Measurements from ENCODE around the gene TST.
"Not testable (repeated sequence)": the region's sequence is repeated elsewhere in the genome, so short reads cannot be mapped to it uniquely, and the experiment has no call there.

Gene TST

DNA sequence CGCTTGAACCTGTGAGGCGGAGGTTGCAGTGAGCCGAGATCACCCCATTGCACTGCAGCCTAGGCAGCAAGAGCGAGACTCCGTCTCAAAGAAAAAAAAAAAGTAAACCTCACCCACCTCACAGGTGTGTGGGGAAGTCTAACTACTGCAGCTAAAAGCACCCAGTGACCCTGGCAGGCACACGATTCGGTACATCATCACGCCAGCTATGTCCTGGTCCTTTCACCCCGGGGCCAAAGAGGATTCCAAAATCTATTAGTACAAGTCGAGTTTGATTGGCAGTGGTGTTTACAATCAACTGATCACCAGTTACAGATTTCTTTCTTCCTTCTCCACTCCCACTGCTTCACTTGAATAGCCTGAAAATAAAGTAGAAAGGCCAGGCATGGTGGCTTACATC is 6.3 kb downstream of the TST start:
- no peak for DNase-seq

DNA sequence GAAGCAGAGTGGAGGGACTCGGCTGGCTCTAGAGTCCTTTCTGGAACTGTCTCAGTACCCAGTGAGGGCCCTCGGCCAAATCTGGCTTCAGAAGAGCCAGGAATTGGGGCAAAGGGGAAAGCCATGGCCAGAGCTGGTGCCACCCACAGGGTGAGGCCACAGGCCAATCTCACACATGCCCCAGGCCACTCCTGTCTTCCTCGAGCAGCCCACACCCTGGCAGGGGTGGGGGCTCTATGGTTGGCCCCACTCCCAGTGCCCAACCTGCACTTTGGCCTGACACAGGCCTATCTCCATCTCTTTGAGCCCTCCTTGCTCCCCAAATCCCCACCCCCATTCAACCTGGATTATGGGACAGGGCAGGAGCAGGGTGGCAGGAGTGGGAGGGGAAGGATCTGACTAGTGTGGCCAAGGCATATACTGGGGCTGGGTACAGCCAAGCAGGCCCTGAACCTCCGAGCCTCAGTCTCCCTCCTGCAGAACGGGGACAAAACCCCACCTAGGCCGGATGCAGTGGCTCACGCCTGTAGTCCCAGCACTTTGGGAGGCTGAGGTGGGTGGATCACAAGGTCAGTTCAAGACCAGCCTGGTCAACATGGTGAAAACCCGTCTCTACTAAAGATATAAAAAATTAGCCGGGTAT is 6.9 kb downstream of the TST start:
- no peak for DNase-seq

DNA sequence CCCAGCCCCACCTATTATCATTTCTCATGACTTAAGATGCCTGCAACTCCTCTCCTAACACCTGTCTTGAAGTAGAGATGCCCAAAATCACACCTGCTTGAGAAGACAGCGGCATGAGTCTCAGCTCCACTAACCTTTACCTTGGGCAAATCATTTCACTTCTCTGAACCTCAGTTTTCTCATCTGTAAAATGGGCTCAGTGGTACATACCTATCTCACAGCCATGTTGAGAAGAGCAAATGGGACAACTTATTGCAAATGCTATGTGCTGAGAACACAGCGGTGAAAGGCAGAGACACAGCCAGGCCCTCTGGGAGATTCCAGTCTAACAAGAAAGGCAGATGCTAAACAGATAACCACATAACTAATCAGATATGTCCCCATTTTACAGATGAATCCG is 7.8 kb downstream of the TST start:
- DNase-seq, result no peak

DNA sequence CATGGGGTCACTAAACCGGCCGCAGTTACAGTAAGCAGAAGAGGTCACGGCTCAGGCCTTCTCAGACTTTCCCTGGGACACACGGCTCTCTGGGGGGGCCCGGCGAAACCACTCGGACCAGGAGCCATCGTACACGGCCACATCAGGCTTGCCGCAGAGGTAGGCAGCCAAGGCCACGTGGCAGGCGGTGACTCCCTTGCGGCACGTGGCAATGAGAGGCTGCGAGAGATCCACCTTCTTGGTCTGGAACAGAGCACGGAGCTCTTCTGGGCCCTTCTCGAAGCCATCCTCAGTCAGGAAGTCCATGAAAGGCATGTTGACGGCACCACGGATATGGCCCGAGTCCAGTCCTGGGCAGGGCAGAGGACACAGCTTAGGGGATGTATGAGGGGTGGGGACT is 8.3 kb downstream of the TST start:
- no peak for DNase-seq

DNA sequence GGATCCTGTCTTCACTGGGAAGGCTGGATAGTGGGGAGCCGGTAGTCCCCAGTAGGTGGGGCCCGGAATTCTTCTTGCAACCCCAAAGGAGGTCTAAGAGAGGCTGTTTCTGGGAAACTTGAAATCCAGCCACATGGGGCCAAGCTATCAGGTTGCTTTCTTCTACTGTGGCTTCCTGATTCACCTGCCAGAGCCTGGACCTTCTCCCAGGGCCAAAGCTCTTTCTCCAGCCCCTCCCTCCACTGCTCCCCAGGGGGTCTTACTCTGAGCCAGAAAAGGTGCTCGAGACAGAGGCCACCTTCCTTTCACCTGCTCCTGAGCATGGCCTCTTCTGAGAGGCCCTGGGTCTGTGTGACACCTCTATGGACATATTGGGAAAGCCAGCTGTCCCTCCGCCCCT is 9.1 kb downstream of the TST start:
- DNase-seq, result no peak

DNA sequence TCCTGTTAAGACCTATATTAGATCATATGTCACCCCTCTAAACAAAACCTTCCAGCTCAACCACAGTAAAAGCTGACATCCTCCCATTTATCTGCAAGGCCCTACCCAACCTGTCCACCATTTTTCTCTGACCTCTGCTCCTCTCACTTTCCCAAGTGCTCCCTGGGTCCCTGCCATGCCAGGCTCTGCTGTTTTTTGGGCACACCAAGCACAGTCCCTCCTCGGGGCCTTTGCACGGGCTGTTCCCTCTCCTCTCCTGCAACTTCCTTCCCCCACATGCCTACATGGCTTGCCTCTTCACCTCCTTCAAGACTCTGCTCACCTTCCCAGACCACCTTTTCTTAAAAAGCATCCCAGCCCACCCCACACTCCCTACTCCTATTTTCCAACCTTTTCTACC is 9.8 kb downstream of the TST start:
- no peak for DNase-seq

DNA sequence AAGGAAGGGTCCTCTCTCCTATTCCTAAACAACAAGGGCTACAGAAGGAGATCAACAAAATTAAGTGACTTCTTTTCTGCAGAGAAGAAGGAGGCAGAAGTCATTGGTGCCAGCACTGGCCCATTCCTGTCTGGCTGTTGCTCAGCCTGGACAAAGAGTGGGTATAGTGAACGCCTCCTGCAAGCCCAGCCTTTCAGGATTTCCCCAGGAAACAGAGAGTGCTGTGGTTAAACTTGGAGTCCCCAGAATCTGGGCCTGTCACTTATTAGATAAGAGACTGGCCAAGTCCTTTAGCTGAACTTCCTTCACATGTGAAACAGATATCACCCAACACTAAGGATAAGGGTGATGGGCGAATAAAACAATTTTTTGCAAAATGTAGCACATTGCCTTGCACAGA is 10.9 kb downstream of the TST start:
- no peak for DNase-seq

DNA sequence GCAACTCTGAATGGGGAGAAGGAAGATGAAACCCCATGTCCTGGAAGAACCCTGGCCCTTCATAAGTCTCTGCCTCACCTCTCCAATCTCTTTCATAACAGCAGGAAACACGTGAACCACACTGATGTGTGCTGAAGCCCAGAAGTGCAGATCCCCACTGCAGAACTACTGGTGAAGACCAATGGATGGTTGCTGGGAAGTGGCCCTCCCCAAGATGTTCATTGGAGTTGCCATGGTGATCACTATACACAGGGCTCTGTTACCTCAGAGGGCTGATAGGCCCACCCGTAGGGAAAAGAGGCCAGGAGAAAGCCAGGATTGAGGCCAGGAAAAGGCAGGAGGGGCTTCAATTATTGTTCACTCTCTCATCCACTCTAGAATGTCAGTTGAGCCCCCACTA is 11.6 kb downstream of the TST start:
- DNase-seq, result no peak

DNA sequence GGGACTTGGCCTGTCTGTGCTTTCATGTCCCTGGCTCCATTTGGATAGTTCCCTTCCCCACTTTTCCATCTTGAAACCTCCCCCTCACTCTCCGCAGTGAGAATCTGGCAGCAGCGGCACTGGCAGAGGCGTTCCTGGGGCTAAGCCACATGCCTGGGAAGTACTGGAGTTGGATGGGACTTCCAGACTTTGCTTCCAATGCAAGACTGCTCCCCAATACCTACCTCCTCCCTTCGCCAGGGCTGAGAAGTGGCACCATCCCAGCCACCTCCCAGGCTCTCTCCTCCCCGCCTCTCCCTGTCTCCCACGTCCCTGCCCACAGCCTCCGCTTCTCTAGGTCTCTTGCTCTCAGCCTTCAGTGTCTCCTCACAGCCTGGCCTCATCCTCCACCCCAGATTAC is 16.6 kb downstream of the TST start:
- DNase-seq, result no peak

DNA sequence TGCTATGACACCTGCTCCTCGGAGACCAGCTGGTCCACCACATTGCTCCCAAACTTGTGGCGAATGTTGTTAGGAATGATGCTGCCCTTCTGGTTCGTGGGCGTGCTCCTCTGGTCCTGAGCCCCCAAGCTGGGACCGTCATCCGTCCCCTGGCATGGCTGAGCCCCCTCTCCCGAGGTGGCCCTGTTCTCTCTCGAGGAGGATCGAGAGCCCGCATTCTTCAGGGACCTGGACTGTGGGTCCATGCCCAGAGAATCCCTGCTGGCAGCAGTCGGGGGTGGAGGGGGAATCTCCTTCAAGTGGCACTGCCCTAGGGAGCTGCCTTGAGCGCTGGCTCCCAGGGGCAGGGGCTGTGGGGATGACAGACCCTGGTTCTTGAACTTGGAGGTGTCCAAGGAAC is 17.4 kb downstream of the TST start:
- DNase-seq, result no peak

DNA sequence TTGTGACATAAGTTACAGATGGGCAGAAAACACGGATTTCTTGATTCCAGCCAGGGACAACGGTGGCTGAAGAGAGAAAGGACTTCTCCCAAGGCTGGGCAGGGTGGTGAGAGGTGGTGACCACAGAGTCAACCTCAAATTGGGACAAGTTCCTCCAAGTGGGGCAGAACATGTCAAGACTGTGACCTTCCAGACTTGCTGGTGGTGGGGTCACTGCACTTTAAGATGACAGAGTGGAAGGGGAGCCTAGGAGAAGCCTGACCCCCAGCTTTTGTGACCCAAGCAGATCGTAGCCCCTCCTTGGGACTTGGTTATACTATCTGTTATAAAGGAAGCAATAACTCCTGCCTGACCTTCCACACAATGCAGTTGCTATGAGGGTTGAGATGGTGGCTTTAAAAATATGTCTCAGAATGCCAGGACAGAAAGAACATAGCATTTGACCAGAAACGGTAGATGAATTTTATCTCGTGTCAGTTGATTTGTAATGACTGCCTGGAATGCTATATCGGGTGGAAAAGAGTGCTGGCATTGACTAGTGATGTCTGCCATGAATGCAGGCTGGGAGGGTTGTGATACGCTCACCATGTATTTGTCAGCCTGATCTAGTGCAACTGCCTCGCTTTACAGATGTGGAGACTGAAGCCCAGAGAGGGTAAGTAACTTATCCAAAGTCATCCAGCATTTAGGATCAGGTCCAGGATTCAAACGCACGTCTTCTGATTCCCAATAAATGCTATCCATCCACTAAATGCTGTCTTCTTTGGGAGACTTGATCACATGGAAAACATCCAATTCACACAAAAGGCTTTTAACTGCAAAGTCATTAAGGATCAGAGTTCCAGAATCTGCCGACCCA is 18.3 kb downstream of the TST start:
- no peak for DNase-seq

DNA sequence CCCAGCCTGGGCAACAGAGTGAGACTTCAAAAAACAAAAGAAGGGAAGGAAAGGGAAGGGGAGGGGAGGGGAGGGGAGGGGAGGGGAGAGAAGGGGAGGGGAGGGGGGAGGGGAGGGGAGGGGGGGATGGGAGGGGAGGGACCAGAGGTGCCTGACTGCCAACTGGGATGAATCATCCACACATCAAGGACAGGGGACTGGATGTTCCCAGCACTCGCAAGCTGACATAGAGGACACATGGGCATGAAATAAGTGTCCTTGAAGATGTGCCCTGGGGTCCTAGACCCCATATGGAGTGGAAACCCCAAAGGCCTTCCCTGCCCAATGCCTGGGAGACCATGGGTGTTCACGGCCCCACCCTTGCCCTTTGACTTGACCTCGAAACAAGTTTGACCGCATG is 19.8 kb downstream of the TST start:
- DNase-seq, result no peak

DNA sequence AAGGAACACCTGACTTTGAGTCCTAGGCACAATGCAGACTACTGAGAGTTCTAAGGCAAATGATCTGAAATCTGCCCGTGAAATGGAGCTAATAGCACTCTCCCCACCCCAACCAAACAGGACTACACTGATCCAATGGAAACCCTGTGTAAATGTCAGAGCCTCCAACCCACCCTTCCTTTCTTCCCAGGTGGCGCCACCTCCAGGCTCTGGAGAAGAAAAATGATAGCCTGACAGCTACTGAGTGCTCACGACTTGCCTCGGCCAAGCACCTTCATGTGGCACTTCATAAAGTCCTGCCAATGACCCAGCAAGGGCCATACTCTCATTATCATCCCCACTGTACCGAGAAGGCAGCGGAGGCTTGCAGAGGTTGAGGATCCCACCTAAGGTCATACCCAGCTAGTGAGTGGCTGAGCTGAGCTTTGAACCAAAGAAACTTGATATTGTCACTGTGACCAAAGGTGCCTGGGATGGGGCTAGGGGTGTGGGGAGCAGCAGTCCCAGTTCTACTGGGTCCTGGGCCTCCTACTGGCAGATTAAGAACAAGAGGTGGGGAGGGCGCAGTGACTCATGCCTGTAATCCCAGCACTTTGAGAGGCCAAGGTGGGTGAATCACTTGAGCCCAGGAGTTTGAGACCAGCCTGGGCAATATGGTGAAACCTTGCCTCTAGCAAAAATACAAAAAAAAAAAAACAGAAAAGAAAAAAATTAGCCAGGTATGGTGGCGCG is 20.5 kb downstream of the TST start:
- no peak for DNase-seq

DNA sequence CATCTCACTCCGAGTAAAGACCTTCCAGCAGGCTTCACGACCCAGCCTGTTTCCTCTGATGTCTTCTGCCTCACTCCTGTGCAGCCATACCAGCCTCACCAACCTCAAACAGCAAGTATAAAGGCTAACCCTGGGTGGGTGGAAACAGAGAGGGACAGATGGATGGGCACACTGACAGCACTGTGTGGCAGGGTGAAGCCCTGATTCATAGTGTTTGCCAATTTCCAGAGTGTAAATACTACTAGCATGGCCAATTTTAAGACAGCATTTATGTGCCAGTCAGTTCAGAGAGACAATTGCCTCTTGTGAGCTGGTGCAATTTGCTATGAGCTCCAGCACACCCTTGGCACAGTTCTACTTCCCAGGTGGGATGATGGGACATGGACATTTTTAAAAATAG is 21.5 kb downstream of the TST start:
- no peak for DNase-seq

DNA sequence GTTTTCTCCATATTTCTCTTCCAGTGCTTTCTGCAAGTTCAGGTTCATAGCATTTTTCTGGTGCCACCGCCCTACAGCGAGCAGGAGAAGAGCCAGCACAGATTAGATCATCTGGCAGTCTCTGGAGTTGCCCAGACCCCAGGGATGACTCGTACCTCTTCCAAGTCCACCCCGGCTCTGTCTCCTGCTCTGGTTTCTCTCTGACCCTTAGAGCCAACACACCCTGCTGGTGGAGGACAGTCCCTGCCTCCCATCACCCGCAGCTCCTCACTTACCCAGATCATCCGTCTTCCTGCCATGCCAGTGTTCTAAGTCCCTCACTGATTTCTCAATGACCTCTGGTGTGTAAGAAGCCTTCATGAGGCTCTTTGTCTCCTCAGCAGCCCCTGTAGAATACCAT is 28.0 kb downstream of the TST start:
- DNase-seq, result no peak

DNA sequence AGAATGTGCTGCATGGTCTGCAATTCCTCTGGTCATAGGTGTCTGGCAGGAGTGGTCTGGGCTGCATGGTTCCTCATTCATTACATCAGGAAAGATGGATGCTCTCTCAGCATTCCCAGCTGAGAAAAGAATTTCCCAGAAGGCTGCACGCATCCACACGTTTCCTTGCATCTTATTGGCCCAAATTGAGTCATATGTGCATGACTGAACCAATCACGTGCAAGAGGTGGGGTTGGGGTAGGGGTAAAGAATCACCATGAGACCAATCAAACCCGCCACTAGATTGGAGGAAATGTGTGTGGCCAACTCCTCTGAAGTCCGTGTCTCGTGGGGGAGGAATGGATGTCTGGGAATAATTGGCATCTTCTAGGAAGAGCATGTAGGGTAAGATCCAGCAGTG is 28.8 kb downstream of the TST start:
- DNase-seq, result no peak

DNA sequence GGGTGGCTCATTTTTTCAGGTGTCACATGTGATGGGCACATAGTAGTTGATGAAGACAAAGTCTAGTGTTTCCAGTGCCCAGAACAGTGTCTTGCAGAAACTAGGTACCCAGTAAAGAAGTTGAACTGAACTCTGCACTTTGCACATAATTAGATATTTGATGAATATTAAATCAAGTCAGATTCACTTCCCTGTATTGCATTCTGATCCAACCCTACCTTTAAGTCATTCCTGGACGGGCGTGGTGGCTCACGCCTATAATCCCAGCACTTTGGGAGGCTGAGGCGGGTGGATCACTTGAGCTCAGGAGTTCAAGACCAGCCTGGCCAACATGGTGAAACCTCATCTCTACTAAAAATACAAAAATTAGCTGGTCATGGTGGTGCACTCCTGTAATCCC is 30.2 kb downstream of the TST start:
- DNase-seq, result not testable (repeated sequence)

DNA sequence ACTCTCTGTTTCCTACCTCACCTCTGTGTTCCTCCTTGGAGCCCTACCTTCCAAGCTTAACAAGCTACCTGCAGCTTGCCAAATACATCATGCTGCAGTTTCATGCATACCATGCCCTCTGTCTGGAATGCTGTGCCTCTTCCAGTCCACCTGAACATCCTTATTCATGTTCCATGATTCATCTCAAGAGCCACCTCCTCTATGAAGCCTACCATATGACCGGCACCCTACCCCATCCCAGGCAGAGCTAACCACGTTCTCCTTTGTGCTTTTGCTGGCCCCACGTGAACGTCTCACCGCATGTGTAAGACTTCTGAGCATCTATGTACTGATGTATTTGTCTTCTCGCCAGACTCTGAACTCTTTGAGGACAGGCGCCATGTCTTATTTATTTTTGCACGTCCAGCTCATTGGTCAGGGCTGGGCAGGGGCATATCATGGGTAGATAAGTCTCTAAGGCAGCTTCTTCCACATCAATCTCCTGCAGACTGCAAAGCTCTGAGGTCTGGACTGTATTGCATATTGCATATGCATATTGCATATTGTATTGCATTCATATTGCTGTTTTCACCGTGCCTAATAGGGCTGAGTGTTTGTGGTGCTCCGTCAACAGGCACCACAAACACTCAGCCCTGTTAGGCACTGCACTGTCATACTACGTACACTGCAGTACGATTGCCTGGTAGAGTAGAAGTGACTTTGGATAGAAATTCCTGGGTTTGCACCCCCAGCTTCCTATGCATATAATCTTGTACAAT is 31.0 kb downstream of the TST start:
- DNase-seq, result no peak

DNA sequence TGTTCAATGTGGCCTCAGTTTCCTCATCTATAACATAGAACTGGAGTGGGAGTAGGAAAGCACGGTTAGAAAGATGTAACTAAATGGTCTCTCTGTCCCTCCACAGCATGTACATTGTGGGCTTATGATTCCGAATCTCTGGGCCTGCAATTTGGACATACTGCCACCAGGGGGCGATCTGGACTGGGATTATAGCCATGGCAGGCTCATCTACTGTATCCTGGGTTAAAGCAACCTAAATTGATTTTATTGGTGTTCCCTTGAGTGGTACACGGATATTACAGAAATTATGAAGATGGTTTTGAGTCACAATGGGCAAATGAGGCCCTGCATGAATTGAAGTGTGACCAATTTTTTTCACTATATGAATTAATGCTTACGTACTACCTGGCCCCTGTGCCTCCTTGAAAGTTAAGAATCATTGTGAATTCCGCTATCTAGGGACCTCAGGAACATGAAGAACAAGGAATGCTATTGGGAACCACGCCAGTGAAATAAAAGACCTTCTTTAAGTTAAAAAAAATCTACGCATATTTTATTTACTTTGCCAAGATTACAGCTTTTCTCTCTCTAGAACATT is 32.9 kb downstream of the TST start:
- no peak for DNase-seq

DNA sequence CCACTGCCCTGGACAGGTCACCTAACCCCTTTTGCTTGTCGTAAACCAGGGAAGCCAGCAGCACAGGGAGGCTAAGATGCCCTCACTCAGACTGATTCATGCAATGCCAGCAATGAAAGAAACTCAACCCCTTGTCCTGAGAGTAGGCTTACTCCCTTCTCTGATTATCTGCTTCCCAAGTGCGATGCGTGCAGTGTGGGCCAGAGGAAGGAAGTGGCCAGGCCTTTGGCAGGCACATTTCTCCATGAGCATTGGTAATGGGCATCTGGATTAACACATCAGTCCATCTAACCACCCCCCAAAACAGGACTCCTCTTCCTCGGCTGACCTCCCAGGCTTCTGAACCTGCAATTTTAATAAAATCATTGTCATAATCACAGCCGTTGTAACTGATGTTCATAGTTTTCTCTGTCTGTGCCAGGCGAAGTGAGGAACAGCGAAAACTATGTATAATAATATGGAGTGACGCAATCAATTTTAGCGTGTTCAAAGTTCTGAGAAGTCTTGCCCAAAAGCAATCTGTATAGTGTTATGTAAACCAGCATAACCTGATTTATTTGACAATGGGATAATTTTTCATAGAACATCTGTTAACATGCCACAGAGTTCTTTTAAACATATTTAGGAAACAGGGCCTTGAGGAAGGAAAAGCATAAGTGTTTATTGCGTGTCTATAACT is 33.9 kb downstream of the TST start:
- DNase-seq, result no peak

DNA sequence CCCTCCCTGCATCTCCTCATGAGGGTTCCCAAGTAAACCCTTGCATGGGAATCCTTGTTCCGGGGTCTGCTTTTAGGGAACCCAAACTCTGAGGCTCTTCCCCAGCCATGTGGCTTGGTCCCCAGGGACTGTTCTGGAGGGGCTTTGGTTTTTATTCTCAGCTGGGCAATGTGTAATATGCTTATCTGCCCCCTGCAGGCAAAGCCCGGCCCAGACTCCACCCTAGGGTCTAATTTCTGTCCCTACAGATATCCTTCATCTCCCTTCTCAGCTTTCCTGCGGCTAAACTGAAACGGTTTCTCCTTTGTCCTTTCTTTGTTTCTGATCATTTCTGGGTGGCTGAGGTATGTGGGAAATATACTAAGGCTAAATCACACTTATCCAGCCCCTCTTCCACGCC is 37.1 kb downstream of the TST start:
- no peak for DNase-seq

DNA sequence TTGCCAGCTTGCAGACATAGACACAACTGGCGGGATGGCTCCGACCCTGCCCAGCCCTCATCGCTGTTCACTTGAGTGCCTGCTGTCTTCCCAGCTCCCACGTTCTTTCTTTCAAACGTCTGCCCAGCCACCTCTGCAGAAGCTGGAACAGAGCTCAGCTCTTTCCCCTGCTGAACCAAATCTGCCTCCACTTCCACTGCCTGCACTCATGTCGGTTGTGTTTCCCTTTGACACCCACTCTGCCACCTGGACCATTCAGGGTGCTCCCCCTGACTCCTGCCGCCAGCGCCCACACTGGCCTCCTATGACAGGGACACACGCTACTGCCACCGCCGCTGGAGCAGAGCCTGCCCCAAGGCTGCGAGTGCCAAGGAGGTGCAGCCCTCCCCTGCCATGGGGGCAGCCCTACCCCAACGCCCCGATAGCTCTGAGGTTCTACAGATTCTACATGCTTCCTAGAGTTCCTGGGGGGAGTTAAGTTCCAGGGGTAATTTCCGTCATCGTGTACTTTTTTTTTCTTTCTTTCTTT is 37.9 kb downstream of the TST start:
- no peak for DNase-seq

Data from effector CD4-positive, alpha-beta T cell (primary cell).